ELF-1 (cell line): ENCODE results near the gene ATG3.
"Not testable (repeated sequence)": the region's sequence is repeated elsewhere in the genome, so short reads cannot be mapped to it uniquely, and the experiment has no call there.

Experiments used
- DNase-seq: peaks from one replicate; pipeline ENCODE4 v3.0.0-alpha.2; 2016; ENCODE audit warnings: low read depth, low spot score

Gene ATG3

GRCh38 chr3:112560721-112561483, 860 bp downstream of the ATG3 start:
- peak; percentile 88 for DNase-seq

DNA sequence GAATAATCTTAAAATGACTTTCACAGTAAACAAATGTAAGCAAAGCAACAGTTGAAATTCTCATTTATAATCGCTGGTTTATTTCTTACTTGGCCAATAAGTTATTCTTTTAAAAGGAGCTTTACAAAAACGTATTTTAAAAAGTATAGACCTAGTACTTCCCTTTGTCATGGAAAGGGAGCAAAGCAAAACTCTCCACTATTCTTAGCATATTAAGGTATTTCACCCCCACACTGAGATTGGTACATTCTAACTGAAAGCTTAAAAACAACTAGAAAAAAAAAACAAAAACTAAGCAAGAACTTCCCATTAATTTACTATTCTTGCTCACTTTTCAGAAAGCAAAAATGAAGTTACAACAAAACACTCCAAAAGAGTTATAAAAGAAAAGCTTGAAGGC, 1.5 kb downstream of the ATG3 start:
- DNase-seq = no peak

DNA sequence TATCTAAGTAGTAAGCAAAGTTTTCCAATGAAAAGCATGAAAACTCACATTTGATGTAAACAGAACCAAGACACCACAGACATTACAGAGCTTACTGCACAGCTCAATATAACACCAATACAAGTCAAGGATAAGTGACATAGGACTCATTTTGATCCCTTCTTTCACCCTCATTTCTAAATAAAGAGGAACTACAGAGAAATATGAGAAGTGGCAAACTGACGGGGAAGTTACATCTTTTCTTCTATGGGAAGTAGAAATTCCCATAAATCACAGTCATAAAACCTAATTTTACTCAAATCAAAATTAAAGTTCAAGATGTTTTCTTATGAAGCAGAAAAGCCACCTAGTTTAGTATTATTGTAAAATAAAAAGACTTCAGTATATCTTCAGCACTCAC, 3.8 kb downstream of the ATG3 start:
- DNase-seq = no peak

DNA sequence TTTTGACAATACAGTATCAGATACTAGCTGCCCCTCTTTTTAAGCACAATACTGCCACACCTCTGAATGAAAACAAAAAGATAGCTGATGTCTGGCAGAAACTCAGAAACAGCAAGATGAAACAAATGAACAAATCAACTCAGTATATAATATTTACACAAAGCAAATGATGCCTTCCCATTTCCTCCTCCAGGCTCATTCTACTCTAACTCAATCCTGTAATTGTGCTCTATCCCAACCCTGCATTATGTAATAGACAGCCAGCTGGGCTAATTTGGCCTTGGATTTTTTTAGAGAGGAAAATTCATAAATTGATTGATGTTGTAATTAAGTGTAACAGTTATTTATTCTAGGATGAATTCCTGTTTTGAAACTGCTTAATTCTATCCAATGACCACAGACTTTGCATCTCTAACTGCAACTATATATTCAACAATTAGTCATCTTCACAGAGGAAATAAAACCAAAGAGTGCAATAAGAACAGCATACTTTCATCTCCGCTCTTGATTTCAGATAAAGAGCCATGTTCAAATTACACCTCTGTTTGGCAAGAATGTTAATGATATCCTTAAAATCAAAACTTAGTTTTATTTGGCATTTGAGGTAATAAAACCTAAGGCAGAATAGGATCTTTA, 6.1 kb downstream of the ATG3 start:
- DNase-seq = no peak

DNA sequence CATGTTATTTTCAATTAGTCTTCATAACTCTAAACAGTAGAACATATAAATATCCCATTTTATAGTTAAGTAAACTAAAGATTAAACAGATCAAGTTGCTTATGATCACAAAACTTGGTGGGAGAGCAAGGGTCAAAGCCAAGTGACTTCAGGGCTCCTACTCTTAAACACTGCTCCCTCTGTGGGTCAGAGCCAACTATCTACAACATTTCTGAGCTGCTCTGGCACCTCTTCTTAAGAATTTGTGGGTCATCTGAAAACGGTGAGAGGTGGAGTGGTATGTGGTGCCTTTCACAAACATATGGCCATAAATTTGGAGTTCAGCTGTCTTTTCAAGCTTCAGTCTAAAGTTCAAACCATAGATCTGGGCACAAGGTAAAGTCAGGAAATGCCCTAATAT, 10.9 kb downstream of the ATG3 start:
- no peak for DNase-seq

DNA sequence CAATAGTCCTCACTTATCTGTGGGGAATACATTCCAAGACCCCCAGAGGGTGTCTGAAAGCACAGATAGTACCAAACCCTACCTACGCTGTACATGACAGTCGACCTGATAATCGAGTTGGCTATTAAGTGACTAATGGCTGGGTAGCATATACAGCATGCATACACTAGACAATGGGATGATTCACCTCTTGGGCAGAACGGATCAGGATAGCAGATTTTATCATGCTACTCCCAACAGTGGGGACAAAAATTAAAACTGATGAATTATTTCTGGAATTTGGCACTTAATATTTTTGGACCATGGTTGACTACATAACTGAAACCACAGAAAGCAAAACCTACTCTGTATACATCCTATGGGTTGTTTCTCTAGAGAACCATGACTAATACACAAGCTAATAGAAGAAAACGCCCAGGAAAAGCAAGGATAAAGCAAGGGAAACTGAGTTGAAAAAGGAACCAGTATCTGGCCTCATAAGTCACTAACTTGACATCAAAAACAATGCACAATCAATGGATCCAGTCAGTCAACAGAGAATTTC, 15.5 kb downstream of the ATG3 start:
- no peak for DNase-seq

GRCh38 chr3:112539825-112540650, 21.7 kb downstream of the ATG3 start:
- DNase-seq = no peak

GRCh38 chr3:112531358-112531781, 30.4 kb downstream of the ATG3 start:
- no peak for DNase-seq

DNA sequence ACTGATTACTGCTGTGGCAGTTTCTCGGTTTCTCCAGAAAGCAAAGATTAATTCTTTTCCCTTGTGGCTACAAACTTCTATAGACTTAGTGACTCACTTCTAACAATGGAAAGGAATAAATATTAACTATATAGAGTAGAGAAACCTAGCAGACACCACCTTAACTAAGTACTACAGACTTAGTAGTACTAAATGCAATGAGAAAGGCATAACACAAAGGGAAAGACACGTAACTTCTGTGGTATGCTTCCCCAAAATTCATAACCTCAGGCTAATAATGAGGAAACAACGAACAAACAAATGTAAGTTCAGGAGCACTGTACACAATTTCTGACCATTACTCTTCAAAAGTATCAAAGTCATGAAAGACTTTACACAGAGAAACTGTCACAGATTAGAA, 31.2 kb downstream of the ATG3 start:
- DNase-seq = no peak

- DNase-seq = not testable (repeated sequence)
Measured at GRCh38 chr3:112524127-112524526, 37.6 kb downstream of the ATG3 start.

DNA sequence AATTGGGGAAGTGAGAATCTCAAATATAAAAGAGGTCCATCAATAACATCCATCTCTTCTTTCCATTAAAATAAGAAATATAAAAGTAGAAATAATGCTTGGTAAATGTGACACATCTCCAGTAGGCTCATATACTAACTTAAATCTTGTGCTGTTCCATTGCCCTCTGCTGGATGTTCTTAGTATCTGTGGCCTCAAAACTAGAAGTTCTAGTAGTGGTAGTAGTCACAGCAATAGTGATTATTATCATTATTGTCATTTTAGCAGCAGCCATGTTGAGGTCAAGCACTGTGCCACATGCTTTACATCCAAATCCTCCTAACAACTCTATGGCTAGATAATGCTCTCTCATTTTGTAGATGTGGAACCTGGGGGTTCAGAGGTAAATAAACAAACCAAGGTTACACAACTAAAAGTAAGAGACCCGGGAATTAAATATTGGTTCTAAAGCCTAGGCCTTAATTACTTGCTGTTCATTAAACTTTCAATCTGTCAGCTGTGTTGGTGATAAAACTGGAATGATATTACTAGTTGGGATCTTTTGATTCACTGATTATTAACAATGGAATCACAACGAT, 42.2 kb downstream of the ATG3 start:
- no peak for DNase-seq

GRCh38 chr3:112518970-112519369, 42.8 kb downstream of the ATG3 start:
- not testable (repeated sequence) for DNase-seq

GRCh38 chr3:112514527-112515128, 47.1 kb downstream of the ATG3 start:
- no peak for DNase-seq

DNA sequence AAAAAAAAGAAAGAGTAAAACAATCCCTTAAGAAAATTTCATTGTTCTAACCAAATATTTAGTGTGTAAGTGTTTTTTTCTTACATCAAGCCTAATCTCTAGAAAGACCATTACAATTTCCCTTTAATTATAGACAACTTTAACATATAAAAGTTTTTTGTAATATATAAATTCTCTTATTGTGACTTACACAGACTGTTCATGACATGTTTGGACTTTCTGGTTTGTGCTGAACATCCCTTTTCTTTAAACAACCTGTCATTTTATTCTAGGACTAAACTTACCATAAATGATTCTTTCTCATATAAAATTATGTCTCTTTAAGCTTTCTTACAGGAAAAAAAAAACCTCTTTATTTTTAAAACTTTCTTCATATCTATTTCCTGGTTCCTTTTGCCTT, 49.4 kb downstream of the ATG3 start:
- DNase-seq = no peak

GRCh38 chr3:112508860-112509259, 52.9 kb downstream of the ATG3 start:
- no peak for DNase-seq

DNA sequence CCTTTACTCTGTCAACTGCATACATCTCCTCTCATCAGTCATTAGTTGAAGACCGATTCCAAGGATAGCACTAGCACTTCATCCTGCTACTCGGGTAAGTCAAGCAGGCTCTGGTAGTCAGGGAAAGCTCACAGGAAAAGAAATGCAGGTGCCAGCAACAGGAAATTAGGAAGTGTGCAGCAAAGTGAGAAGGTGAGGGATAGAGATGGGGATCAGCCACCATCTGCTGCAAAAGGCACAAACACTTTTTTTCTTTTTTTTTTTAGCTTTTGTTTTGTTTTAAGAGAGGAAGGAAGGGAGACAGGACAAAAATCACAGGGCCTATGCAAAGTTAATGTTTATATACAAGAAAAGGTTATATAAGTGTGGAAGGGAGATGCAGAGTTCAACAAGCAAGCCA, 53.5 kb downstream of the ATG3 start:
- DNase-seq = no peak

- no peak for DNase-seq
Measured at GRCh38 chr3:112505907-112506306, 55.9 kb downstream of the ATG3 start.

- no peak for DNase-seq
Measured at GRCh38 chr3:112504123-112504522, 57.6 kb downstream of the ATG3 start.

GRCh38 chr3:112503304-112503972, 58.3 kb downstream of the ATG3 start:
- DNase-seq = no peak

DNA sequence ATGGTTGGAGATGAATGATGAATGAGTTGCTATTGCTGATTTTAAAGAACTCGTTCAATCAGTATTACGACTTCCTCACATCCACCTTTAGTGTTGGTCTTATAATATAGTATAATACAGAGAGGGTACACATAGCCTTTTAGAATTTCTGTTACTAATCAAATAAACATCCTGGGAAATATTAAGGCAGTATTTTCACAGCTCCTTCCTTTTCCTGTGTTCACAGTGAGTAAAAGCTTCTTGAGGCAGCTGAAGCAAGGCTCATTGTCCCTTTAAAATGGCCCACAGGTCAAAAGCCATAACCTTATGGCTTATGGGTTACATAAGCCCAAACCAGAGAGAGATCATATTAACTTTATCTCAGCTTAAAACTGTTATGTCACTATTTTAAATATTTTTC, 61.1 kb downstream of the ATG3 start:
- no peak for DNase-seq
